SK-N-SH treated with all-trans-retinoic acid at 6 μM for 48 hours (cell line): ENCODE results near the gene CRYGA.

Experiments
- ARNTL ChIP-seq: fragments of 450-650 bp; formaldehyde crosslinking; IDR thresholded peaks from 2 replicates; pipeline ENCODE4 v1.5.0; 2020; ENCODE audit warnings: low read depth, mild to moderate bottlenecking, moderate library complexity, borderline replicate concordance
- BACH2 ChIP-seq: fragments of 250-450 bp; sonication (Bioruptor Pico); IDR thresholded peaks from 2 replicates; pipeline ENCODE4 v1.9.0; 2021; ENCODE audit warnings: mild to moderate bottlenecking, borderline replicate concordance
- ESRRG ChIP-seq: fragments of 250-450 bp; sonication (Bioruptor Pico); IDR thresholded peaks from 2 replicates; pipeline ENCODE4 v1.6.1; 2021; ENCODE audit warnings: mild to moderate bottlenecking
- RARB ChIP-seq: fragments of 250-450 bp; sonication (Bioruptor Pico); IDR thresholded peaks from 2 replicates; pipeline ENCODE4 v1.8.0; 2021; ENCODE audit warnings: mild to moderate bottlenecking, moderate library complexity

DNA sequence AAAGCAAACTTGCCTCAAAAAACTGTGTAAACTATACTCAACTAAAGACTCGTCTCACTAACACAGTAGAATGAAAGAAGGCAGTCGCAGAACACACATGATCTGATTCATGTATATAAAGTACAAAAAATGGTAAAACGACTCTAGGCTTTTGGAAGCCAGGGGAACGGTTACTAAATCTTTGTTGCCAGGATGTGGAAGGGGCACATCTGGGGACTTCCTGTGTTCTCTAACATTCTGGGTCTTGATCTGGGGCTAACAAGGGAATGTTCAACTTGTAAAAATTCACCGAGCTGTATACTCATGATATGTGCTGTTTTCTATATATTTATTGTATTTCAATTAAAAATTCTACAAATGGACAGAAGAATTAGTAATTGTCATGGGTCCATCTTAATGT lies 40.8 kb upstream of the CRYGA start:
- no peak for TF ChIP-seq RARB (CRISPR knock-in tag)
- no peak for TF ChIP-seq ESRRG (CRISPR knock-in tag)
- no peak for TF ChIP-seq ARNTL (CRISPR knock-in tag)
- no peak for TF ChIP-seq BACH2
